ENCODE data around the gene EMCN.
"Not testable (repeated sequence)": the region's sequence is repeated elsewhere in the genome, so short reads cannot be mapped to it uniquely, and the experiment has no call there.

The EMCN gene

GRCh38 chr4:100362366-100362765 lies 155.5 kb downstream of the EMCN start:
- no peak overlapping the region for H3K4me3 ChIP-seq (ENCODE audit: low read depth, low read length)
- TF ChIP-seq CTCF (IDR thresholded peaks at IDR 0.05; ENCODE audit: low read depth, low read length): no peak

- TF ChIP-seq CTCF (IDR thresholded peaks at IDR 0.05; ENCODE audit: low read depth, low read length): no peak
- no peak overlapping the region for H3K4me3 ChIP-seq (ENCODE audit: low read depth, low read length)
Measured at GRCh38 chr4:100361336-100361735, 156.5 kb downstream of the EMCN start.

- TF ChIP-seq CTCF (IDR thresholded peaks at IDR 0.05; ENCODE audit: low read depth, low read length): no peak
- no peak overlapping the region for H3K4me3 ChIP-seq (ENCODE audit: low read depth, low read length)
Measured at GRCh38 chr4:100360211-100360610, 157.6 kb downstream of the EMCN start.

- no peak overlapping the region for H3K4me3 ChIP-seq (ENCODE audit: low read depth, low read length)
- no peak for TF ChIP-seq CTCF (IDR thresholded peaks at IDR 0.05; ENCODE audit: low read depth, low read length)
Measured at GRCh38 chr4:100359441-100359840, 158.4 kb downstream of the EMCN start.

- no peak overlapping the region for H3K4me3 ChIP-seq (ENCODE audit: low read depth, low read length)
- no peak for TF ChIP-seq CTCF (IDR thresholded peaks at IDR 0.05; ENCODE audit: low read depth, low read length)
Measured at GRCh38 chr4:100357542-100357941, 160.3 kb downstream of the EMCN start.

- TF ChIP-seq CTCF (IDR thresholded peaks at IDR 0.05; ENCODE audit: low read depth, low read length): no peak
- no peak overlapping the region for H3K4me3 ChIP-seq (ENCODE audit: low read depth, low read length)
Measured at GRCh38 chr4:100356172-100356571, 161.7 kb downstream of the EMCN start.

GRCh38 chr4:100352352-100352751 lies 165.5 kb downstream of the EMCN start:
- H3K4me3 ChIP-seq (ENCODE audit: low read depth, low read length): not testable (repeated sequence)

GRCh38 chr4:100348473-100348872 lies 169.3 kb downstream of the EMCN start:
- TF ChIP-seq CTCF (IDR thresholded peaks at IDR 0.05; ENCODE audit: low read depth, low read length): no peak
- H3K4me3 ChIP-seq (ENCODE audit: low read depth, low read length): no peak overlapping the region
